Limb (tissue), 2 donors: ENCODE data around the gene CABLES2.

Experiments
- DNase-seq, 2 donors: peaks; one replicate each; pipeline ENCODE4 v3.0.0-alpha.2; 2016; ENCODE audit errors: extremely low spot score in 2 of 2

The CABLES2 gene

GRCh38 chr20:62407221-62407992 lies at the start of gene CABLES2:
Gene CABLES2 (minus strand): TSS chr20:62407285. CDS start chr20:62407276, 9 bp downstream.
- peak; percentile 95 for DNase-seq

DNA sequence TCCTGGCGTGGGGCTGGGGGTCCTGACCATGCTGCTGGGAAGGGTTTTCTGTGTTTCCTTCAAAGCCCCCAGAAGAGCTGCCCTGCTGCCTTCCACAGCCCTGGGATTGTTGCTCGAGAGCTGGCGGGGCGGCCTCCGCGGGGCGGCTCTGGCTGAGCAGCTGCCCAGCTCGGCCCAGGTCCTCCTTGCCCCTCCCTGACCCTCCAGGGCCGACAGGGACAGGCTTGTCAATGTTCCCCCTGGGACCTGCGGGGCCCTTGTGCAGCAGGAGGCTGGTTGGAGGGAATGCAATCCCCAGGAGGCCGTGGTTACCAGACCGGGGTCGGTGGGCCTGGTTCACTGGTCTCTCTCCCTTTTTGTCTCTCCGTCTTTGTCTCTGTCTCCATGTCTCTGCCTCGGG lies 48.8 kb upstream of the CABLES2 start:
- DNase-seq, result no peak

DNA sequence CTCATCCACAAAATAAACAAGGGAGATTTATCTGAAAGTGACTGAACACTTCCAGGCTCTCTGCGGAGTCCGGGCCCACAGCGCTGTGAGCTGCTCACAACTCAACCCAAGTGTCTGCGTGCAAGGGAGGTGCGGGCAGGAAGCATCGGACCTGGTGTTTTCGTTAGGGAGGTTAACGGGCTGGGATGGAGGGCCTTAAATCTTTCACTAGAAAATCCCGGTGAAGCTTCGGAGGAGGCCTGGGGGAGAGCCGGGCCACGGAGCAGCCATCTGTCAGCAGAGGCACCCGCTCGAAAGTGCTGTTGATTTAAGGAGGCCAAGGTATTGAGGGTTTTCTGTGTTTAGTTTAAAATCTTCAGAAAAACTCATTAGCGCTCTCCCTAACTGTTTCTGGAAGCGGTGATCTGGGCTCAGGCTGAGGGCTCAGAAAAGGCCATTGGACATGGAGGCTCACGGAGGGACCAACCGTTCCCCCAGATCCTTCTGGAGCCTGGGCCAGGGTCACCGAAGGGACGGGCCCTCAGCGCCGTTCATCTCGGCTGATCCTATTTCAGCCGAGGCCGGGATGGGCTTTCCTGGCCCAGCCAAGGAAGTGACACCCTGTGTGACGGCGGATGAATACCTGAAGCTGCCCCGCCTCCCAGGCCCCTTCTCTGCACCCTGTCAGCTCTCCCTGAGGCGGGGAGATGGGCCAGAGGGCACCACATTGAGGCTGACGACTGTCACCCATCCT lies 48.0 kb upstream of the CABLES2 start:
- peak in 1 of 2 donors; percentile 67 for DNase-seq

DNA sequence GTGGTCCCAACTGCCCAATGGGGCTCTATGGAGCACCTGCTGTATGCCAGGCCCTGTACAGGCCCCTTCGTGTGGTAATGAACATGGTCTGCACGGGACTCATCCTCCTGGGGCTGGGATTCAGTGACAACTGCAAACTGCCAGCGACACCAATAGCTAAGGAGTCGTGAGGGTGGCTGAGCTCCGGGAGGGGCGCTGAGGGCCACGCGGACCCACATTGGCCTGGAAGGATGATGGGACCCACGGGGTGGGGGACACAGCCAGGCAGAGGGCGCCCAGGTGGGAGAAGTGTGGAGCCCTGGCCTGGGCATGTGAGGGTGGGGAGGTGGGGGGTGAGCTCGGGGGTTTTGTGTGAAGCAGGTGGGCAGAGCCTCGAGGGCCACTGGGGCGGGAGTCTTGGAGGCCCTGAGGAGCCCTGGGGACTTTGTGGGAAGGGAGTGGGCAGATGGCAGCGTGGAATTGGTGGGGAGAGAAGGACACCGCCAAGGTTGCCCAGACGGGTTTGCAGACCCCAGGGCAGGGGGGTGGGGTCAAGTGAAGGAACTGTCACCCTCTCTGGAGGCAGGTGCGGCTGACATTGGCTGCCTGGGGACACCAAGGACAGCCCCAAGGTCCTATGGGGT lies 46.2 kb upstream of the CABLES2 start:
- no peak for DNase-seq

DNA sequence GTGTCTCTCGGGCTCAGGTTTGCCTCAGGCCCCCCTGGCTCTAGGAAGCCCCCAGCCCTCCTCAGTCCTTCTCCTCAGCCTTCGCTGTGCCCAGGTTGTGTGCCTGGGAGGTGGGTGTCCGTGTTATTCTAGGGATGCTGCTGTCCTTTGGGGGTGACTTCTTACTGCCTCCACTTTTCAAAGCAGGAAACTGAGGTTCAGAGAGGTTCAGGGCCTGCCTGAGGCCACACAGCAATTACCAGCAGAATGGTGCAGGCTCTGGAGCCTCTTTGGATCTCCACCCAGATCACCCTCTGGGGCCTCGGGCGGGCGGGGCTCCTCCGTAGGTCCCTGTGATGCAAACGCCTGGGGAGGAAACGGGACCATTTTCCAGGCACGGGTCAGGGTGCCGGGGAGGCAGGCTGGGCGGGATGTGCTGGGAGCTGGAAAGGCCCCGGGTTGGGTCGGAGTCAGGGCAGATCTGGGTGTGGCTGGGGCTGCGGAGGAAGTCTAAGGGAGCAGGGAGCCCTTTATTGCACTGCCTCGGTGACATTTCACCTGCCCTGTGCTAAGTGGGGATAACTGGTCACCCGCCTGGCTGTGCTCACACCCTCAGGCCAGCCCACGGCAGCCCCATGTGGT lies 45.5 kb upstream of the CABLES2 start:
- DNase-seq, result no peak

DNA sequence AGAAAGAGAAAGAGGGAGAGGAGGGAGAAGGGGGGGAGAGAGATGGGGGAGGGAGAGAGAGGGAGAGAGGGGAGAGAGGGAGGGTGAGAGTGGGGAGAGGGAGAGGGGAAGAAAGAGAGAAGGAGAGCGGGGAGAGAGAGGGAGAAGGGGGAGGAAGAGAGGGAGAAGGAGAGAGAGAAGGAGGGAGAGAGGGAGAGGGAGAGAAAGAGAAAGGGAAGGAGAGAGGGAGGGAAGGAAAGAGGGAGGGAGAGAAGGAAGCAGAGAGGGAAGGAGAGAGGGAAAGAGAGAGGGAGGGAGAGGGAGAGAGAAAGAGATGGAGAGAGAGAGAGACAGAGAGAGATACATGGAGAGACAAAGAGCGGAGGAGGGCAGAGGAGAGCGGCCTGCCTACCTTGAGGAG lies 44.9 kb upstream of the CABLES2 start:
- no peak for DNase-seq

DNA sequence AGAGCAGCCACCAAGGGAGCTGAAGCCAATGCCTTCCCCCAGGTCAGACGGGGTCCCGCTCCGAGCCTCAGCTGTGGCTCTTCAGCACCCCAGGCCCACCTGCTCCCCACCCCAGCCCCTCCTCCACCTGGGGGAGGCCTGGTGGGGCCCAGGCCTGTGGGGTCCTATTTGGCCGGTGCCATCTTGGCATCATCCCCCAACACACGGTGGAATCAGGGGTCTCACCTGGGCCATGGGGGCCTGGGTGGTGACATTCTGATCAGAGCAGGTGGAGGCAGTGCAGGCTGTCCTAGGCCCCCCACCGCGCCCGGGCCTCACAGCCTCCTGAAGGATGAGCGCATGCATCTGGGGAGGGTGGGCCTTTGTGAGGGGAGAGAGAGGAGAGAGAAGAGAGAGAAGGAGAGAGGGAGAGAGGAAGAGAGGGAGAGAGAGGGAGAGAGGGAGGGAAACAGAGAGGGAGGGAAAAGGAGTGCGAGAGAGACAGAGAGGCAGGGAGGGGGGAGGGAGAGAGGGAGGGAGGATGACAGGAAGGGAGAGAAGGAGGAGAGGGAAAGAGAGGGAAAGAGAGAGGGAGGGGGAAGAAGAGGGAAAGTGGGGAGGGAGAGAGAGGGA lies 44.2 kb upstream of the CABLES2 start:
- DNase-seq, result no peak

DNA sequence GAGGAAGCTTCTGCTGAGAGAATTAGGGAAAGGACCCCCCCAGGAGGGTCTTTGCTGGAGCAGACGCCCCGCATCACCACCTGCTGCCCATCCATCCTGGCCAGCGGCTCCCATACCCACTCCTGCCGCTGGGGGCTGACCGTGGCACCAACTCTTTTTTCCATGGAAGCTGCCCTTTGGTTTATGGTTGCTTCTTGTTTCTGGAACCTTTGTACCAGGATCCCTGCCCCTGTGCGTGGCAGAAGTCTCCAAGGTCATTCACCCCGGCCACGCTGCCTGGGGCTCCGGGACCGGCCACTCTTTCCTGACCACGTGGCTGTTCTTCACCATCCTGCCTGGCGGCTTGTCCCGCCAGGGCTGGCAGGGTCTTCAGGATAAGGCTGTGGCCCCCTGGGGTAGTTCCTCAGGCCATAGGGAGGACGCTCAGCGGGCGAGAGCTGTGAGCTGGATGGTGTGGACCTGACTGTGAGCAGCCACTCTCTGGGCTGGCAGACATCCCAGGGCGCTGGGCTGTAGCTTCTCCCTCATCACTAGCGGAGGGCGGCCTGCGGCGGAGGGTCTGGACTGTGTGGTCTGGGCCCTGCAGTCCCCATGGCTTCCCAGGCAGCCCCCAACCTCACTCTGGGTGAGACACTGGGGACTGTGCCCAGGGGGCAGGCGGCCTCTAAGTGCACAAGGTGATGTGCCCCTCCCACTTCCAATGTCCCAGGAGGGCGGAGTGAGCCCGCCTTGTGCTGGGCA lies 43.0 kb upstream of the CABLES2 start:
- no peak for DNase-seq

GRCh38 chr20:62448788-62449187 lies 41.7 kb upstream of the CABLES2 start:
- DNase-seq, result no peak

- no peak for DNase-seq
Observed at GRCh38 chr20:62448038-62448437, 41.0 kb upstream of the CABLES2 start.

DNA sequence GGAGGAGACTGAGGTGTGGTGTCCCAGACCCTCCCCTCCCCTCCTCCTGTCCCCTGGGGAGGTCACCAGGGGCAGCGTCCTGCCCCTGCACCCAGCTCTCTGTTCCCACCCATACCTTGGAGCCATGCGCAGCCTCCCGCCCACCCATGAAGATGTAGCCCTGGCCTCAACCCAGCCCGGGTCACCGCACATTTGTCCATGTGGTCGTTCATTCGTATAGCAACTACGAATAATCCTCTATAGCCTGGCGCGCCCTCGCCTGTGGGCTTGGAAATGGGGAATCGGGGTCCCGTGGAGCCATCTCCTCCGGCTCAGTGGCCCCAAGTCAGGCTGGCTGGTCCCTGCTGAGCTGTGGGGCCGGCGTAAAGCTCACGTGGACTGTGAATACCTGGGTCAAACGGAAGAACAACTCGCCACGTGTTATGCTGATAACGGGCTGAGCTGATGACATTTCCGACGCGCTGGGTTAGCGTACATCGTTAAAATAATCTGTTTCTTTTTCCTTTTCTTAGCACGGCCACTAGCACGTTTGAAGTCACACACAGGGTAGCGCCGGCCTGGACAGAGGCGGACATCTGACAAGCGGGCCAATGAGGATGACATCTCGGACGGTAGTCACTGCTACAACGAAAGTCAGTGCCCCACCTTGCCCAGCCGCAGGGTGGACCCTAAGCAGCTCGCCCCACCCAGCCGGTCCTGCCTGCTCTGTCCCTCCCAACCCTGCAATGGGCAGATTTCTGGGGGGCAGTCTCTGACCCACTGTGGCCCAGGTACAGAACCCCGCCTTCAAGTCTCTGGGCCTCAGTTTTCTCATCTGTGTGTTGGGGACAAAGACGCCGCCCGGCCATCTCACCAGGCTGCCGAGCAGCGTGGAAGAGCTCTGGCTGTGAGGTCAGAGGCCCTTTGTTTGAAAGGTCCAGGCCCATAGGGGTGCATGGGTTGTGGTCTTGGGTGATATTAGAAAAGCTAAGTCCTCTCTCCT lies 40.1 kb upstream of the CABLES2 start:
- DNase-seq, result no peak

- no peak for DNase-seq
Observed at GRCh38 chr20:62446481-62446880, 39.4 kb upstream of the CABLES2 start.

DNA sequence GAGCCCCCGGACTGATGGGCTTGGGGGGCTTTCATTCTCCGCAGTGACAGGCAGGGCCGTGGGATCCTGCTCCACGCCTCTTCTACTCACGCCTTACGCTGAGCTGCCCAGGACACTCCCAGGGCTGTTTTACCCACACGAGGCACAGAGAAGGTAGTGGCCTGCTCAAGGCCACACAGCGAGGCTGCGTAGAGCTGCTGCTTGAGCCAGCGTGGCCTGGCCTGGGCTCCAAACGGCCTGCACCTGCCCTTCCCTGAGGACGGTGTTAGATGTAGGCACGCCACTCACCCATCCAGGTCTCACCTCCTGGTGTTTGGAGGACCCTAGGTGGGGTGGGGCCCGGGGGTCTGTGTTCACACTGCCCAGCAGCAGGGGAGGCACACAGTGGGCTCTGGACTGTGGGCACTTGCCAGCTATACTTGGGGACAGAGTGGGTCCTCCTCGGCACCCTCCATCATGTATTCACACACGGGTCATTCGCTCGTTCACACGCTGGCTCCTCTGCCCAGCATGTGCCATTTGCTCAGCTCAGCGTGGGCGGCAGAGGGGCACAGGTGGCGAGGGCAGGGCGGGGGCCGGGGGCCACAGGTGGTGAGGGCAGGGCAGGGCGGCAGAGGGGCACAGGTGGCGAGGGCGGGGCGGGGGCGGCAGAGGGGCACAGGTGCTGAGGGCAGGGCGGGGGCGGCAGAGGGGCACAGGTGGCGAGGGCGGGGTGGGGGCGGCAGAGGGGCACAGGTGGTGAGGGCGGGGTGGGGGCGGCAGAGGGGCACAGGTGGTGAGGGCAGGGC lies 38.7 kb upstream of the CABLES2 start:
- no peak for DNase-seq

- DNase-seq, result no peak
Observed at GRCh38 chr20:62444286-62444685, 37.2 kb upstream of the CABLES2 start.

DNA sequence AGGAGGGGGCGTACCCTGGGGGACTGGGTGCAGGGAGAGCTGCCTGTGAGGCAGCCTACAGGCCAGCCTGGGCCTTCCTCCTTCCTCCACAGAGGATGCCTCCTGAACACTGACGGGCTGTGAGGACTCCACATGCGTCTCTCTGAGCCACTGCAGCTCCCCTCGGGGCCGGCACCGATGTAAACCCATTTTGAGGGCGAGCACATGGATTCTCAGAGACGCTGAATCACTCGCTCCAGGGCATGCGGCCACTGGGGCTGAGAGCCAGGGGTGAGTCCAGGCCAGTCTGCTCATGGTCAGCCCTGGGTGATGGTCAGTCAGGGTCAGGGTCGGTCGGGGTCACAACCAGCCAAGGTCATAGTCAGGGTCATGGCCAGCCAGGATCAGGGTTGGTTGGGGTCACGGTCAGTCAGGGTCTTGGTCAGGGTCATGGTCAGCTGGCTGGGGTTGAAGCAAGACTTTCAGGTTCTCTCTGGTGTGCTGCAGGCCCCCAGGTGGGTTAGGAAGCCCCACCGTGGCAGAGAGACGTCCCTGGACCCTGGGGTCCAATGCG lies 35.0 kb upstream of the CABLES2 start:
- no peak for DNase-seq

DNA sequence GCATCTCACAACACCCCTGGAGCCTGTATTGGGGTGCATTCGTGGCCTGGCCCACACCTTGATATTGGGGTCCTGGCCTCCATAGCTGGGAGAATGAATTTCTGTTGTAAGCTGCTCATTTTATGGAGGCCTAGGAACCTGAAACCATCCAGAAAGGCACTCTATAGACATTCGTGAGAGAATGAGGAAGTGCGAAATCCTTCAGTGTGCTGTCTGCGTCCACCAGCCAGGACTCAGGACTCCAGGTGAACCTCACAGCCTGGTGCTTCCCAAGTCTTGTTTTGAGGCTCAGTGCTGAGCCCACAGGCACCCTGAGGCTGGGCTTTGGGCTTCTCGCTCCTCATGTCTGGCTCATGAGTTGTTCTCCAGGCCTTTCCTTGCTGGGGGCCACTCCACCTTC lies 32.1 kb upstream of the CABLES2 start:
- no peak for DNase-seq

DNA sequence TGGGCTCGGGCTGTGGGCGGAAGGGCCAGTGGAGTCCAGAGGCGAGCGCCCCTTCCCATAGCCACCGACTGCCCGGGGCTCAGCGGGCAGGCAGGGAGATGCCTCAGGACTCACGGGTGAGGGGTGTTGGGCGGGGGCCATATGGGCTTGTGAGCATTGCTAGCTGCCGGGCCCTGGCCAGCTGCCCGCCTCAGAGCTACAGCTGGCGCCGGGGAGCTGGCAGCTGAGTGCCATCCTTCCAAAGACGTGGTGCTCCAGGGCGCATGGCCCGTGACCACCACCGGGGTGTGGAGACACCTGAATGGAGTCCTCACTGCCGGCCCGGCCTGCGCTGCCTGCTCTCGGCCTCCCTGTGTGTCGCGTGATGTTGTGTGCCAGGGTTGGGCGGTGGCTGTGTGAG lies 30.8 kb upstream of the CABLES2 start:
- DNase-seq, result no peak

GRCh38 chr20:62437496-62437895 lies 30.4 kb upstream of the CABLES2 start:
- no peak for DNase-seq

DNA sequence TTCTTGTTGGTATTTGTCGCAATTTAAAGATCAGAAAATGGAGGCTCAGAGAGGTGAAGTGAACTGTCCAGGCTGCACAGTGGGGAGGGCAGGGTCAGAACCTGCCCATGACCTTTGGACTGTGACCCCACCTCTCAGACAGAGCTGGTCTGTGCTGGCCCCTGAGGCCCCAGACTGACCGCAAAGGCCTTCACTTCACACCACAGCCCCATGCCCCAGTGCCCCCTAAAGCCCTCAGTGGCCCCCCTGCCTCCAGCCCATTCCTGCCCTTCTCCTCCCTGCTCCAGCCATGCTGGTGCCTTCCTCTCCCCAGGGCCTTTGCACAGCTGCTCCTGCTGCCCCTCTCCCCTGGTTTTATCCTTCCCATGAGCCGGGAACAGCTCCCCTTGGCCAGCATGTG lies 29.6 kb upstream of the CABLES2 start:
- no peak for DNase-seq
